ENCODE data around the gene PGAM5. TPM values are rescaled to one million over a fixed set of nuclear protein-coding genes. Genes with fewer than 3 reads are reported as not detected.

Gene PGAM5
- total and polyA plus RNA-seq, 9 of the 15 experiments (the other 6 are each of a cell fraction or from before 2014, with no cell fraction given), result 7.4 to 121 (median 69.5) TPM

DNA sequence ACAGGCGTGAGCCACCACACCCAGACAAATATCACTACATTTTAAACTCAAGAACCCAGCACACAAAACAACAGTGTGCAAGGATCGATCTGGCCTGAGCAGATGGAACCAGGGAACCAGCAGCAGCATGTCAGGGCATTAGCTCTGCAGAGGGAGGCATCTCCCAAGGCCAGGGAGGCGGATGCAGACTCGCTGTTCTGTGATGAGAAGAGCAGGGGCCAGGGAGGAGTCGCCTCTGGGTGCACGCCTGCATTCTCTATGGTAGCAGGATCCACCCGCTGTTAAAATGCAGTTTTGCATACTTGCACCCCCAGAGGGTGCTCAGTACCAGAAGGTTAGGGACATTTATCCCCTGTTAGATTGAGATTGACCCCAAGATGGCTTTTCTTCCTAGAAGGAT, 17.9 kb downstream of the PGAM5 start:
- no peaks in the 10 kb centered on the region; the same call in 1 of the 2 replicates for H4K20me1 ChIP-seq (replicated peaks; ENCODE audit: control insufficient read depth, insufficient read depth, low read length)
- H3K36me3 ChIP-seq (ENCODE audit: control insufficient read depth, insufficient read depth, low read length), result peaks cover 95% of the 10 kb centered on the region
- no TSS peak for BruUV-seq (replicated peaks)
- no peak overlapping the region for H3K27ac ChIP-seq (ENCODE audit: extremely low read depth, low read depth, low read length)
- in situ Hi-C loops (cut with MboI), result no loop called here
- H3K4me2 ChIP-seq (ENCODE audit: insufficient read depth, low read length), result no peak overlapping the region
- DNase-seq (ENCODE audit: extremely low read depth in 1 of 4, low spot score in 3 of 4) (no peak), FAIRE-seq (no peak), ATAC-seq (no peak)
- no peak overlapping the region for H2AFZ ChIP-seq (ENCODE audit: low read depth, low read length)
- 96% methylated on average over 7 of the region's 7 CpGs for WGBS (ENCODE audit: insufficient coverage, low coverage, missing lambda C conversion rate)
- H3K9ac ChIP-seq (ENCODE audit: insufficient read depth in 1 of 2, low read depth in 2 of 2, low read length in 2 of 2), result no peak overlapping the region
- no peaks in the 10 kb centered on the region for H3K79me2 ChIP-seq (ENCODE audit: control insufficient read depth, insufficient read depth, low read length)
- intact Hi-C loops (cut with micrococcal nuclease), result no loop called here
- POLR2A ChIA-PET, result no interaction called here
- H3K4me3 ChIP-seq, result no peak overlapping the region
- peaks cover 0 to 12% of the 10 kb centered on the region in 2 experiments; a peak in 2 of 5 replicates for H3K4me1 ChIP-seq (replicated peaks in 1 of 2; ENCODE audit: control insufficient read depth in 2 of 2, insufficient read depth in 2 of 2, low read length in 2 of 2)
- peaks cover 6% of the 10 kb centered on the region; the same call in 1 of the 2 replicates for H3K9me3 ChIP-seq (replicated peaks; ENCODE audit: control insufficient read depth, insufficient read depth, low read depth, low read length)
- H3K27me3 ChIP-seq (ENCODE audit: control insufficient read depth in 2 of 2, insufficient read depth in 2 of 2, low read length in 2 of 2), result no peaks in the 10 kb centered on the region
- peaks cover 3% of the 10 kb centered on the region for H3K9me1 ChIP-seq (ENCODE audit: control insufficient read depth, insufficient read depth, low read length)
- CTCF ChIA-PET (ENCODE audit: low intra/inter-chr PET ratio), result no interaction called here
- no peak for TF ChIP-seq MTA3 (IDR thresholded peaks at IDR 0.05; ENCODE audit: borderline replicate concordance)
- TF ChIP-seq ZZZ3 (IDR thresholded peaks at IDR 0.05), result no peak
- no peak for TF ChIP-seq BRD4 (IDR thresholded peaks at IDR 0.05)
- no peak for TF ChIP-seq ZNF184 (CRISPR knock-in tag; IDR thresholded peaks at IDR 0.05)
- no peak for TF ChIP-seq RCOR1 (IDR thresholded peaks at IDR 0.05; ENCODE audit: borderline replicate concordance in 1 of 2, low read depth in 2 of 2, low read length in 2 of 2)
- TF ChIP-seq, protein P1, sequence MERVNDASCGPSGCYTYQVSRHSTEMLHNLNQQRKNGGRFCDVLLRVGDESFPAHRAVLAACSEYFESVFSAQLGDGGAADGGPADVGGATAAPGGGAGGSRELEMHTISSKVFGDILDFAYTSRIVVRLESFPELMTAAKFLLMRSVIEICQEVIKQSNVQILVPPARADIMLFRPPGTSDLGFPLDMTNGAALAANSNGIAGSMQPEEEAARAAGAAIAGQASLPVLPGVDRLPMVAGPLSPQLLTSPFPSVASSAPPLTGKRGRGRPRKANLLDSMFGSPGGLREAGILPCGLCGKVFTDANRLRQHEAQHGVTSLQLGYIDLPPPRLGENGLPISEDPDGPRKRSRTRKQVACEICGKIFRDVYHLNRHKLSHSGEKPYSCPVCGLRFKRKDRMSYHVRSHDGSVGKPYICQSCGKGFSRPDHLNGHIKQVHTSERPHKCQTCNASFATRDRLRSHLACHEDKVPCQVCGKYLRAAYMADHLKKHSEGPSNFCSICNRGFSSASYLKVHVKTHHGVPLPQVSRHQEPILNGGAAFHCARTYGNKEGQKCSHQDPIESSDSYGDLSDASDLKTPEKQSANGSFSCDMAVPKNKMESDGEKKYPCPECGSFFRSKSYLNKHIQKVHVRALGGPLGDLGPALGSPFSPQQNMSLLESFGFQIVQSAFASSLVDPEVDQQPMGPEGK (CRISPR knock-in tag; IDR thresholded peaks at IDR 0.05; ENCODE audit: borderline replicate concordance), result no peak
- TF ChIP-seq, protein P2, sequence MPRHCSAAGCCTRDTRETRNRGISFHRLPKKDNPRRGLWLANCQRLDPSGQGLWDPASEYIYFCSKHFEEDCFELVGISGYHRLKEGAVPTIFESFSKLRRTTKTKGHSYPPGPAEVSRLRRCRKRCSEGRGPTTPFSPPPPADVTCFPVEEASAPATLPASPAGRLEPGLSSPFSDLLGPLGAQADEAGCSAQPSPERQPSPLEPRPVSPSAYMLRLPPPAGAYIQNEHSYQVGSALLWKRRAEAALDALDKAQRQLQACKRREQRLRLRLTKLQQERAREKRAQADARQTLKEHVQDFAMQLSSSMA (CRISPR knock-in tag; IDR thresholded peaks at IDR 0.05), result no peak
- TF ChIP-seq GTF2A2 (tag; IDR thresholded peaks at IDR 0.05), result no peak
- no peak for TF ChIP-seq HMGN3 (IDR thresholded peaks at IDR 0.05; ENCODE audit: borderline replicate concordance, extremely low read depth, insufficient read length, low read depth, low read length)
- TF ChIP-seq, protein P3, sequence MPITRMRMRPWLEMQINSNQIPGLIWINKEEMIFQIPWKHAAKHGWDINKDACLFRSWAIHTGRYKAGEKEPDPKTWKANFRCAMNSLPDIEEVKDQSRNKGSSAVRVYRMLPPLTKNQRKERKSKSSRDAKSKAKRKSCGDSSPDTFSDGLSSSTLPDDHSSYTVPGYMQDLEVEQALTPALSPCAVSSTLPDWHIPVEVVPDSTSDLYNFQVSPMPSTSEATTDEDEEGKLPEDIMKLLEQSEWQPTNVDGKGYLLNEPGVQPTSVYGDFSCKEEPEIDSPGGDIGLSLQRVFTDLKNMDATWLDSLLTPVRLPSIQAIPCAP (CRISPR knock-in tag; IDR thresholded peaks at IDR 0.05; ENCODE audit: borderline replicate concordance), result no peak
- TF ChIP-seq, protein P4, sequence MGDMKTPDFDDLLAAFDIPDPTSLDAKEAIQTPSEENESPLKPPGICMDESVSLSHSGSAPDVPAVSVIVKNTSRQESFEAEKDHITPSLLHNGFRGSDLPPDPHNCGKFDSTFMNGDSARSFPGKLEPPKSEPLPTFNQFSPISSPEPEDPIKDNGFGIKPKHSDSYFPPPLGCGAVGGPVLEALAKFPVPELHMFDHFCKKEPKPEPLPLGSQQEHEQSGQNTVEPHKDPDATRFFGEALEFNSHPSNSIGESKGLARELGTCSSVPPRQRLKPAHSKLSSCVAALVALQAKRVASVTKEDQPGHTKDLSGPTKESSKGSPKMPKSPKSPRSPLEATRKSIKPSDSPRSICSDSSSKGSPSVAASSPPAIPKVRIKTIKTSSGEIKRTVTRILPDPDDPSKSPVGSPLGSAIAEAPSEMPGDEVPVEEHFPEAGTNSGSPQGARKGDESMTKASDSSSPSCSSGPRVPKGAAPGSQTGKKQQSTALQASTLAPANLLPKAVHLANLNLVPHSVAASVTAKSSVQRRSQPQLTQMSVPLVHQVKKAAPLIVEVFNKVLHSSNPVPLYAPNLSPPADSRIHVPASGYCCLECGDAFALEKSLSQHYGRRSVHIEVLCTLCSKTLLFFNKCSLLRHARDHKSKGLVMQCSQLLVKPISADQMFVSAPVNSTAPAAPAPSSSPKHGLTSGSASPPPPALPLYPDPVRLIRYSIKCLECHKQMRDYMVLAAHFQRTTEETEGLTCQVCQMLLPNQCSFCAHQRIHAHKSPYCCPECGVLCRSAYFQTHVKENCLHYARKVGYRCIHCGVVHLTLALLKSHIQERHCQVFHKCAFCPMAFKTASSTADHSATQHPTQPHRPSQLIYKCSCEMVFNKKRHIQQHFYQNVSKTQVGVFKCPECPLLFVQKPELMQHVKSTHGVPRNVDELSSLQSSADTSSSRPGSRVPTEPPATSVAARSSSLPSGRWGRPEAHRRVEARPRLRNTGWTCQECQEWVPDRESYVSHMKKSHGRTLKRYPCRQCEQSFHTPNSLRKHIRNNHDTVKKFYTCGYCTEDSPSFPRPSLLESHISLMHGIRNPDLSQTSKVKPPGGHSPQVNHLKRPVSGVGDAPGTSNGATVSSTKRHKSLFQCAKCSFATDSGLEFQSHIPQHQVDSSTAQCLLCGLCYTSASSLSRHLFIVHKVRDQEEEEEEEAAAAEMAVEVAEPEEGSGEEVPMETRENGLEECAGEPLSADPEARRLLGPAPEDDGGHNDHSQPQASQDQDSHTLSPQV (IDR thresholded peaks at IDR 0.05), result no peak
- no peak for TF ChIP-seq LARP7 (IDR thresholded peaks at IDR 0.05)
- no peak for TF ChIP-seq NEUROD1 (IDR thresholded peaks at IDR 0.05; ENCODE audit: borderline replicate concordance, low read depth, low read length, partially characterized antibody)
- no peak for TF ChIP-seq IRF2 (CRISPR knock-in tag; IDR thresholded peaks at IDR 0.05)
